Vagina (tissue), 2 donors: ENCODE data around the gene NME3.

Experiments
- POLR2A ChIP-seq, 2 donors: fragments of 450-650 bp; IDR thresholded peaks; one replicate each; pipeline ENCODE4 v1.6.1; 2017; ENCODE audit warnings: antibody characterized with exemption in 2 of 2, mild to moderate bottlenecking in 2 of 2, moderate library complexity in 2 of 2
- TF ChIP-seq, protein P1 (sequence below), 3 experiments: fragments of 450-650 bp in 2 of 3; fragments of 200-600 bp in 1 of 3; sonication (generic) in 1 of 3; IDR thresholded peaks; one replicate each; pipeline ENCODE4 v1.5.1; 2017 to 2019; ENCODE audit warnings: antibody characterized with exemption in 3 of 3, mild to moderate bottlenecking in 2 of 3, moderate library complexity in 2 of 3

DNA sequence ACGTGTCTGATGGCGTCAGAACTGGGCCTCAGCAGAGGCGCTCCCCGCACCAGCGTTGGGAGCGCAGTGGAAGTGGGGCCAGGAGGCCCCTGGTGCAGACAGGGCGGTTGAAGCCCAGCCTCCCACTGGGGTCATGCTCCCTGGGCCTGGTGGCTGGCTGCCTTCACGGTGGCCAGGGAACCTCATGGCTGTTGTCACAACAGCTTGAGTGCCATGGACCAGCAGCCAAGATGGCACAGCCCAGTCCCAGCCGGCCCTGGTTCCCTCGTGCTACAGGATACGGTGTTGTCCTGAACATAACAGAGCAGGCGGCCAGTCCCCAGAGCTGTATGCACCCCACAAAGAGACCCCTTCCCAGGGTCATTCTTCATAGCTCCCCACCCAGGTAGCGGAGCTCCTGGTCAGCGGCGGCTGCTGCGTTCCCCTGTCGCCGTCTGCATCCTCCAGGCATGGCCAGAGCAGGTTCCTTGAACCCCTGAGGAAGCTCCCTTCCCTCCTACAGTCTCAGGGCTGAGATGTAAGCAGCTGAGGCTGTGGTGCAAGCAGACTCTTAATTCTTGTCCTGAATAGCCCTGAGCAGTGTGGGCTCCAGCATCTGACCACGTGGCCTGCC is 29.7 kb downstream of the NME3 start:
- TF ChIP-seq POLR2A (IDR thresholded peaks at IDR 0.05): no peak
- TF ChIP-seq, protein P1, sequence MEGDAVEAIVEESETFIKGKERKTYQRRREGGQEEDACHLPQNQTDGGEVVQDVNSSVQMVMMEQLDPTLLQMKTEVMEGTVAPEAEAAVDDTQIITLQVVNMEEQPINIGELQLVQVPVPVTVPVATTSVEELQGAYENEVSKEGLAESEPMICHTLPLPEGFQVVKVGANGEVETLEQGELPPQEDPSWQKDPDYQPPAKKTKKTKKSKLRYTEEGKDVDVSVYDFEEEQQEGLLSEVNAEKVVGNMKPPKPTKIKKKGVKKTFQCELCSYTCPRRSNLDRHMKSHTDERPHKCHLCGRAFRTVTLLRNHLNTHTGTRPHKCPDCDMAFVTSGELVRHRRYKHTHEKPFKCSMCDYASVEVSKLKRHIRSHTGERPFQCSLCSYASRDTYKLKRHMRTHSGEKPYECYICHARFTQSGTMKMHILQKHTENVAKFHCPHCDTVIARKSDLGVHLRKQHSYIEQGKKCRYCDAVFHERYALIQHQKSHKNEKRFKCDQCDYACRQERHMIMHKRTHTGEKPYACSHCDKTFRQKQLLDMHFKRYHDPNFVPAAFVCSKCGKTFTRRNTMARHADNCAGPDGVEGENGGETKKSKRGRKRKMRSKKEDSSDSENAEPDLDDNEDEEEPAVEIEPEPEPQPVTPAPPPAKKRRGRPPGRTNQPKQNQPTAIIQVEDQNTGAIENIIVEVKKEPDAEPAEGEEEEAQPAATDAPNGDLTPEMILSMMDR (IDR thresholded peaks at IDR 0.05): no peak
